Dendritic cell treated with granulocyte-macrophage colony-stimulating factor and Interleukin-4, amounts not matched to agents 40 ng/mL and 50 ng/mL, for 4 days (primary cell): ENCODE measurements around the gene TSHZ1.
A peak's percentile ranks its signal among the peaks of the same experiment; 100 is the strongest.

Experiments
- H3K27ac Mint-ChIP-seq: one replicate; pipeline ENCODE4 v1.8.0; 2022; ENCODE audit warnings: mild to moderate bottlenecking, mixed read lengths
- H3K27me3 Mint-ChIP-seq: one replicate; pipeline ENCODE4 v1.8.0; 2022; ENCODE audit warnings: mild to moderate bottlenecking, mixed read lengths
- H3K36me3 Mint-ChIP-seq: one replicate; pipeline ENCODE4 v1.8.0; 2022; ENCODE audit warnings: low read depth, mixed read lengths
- H3K4me1 Mint-ChIP-seq: one replicate; pipeline ENCODE4 v1.8.0; 2022; ENCODE audit warnings: low read depth, mixed read lengths
- H3K4me3 Mint-ChIP-seq: one replicate; pipeline ENCODE4 v1.8.0; 2022; ENCODE audit warnings: mild to moderate bottlenecking, moderate library complexity, mixed read lengths
- H3K9me3 Mint-ChIP-seq: one replicate; pipeline ENCODE4 v1.8.0; 2022; ENCODE audit warnings: mixed read lengths
- intact Hi-C: fragments of 100-400 bp; cut with micrococcal nuclease; formaldehyde crosslinking; loops from one replicate; pipeline ENCODE4 v1.15.0; 2022

TSHZ1 gene, protein sequence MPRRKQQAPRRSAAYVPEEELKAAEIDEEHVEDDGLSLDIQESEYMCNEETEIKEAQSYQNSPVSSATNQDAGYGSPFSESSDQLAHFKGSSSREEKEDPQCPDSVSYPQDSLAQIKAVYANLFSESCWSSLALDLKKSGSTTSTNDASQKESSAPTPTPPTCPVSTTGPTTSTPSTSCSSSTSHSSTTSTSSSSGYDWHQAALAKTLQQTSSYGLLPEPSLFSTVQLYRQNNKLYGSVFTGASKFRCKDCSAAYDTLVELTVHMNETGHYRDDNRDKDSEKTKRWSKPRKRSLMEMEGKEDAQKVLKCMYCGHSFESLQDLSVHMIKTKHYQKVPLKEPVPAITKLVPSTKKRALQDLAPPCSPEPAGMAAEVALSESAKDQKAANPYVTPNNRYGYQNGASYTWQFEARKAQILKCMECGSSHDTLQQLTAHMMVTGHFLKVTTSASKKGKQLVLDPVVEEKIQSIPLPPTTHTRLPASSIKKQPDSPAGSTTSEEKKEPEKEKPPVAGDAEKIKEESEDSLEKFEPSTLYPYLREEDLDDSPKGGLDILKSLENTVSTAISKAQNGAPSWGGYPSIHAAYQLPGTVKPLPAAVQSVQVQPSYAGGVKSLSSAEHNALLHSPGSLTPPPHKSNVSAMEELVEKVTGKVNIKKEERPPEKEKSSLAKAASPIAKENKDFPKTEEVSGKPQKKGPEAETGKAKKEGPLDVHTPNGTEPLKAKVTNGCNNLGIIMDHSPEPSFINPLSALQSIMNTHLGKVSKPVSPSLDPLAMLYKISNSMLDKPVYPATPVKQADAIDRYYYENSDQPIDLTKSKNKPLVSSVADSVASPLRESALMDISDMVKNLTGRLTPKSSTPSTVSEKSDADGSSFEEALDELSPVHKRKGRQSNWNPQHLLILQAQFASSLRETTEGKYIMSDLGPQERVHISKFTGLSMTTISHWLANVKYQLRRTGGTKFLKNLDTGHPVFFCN (N-terminal part only)

DNA sequence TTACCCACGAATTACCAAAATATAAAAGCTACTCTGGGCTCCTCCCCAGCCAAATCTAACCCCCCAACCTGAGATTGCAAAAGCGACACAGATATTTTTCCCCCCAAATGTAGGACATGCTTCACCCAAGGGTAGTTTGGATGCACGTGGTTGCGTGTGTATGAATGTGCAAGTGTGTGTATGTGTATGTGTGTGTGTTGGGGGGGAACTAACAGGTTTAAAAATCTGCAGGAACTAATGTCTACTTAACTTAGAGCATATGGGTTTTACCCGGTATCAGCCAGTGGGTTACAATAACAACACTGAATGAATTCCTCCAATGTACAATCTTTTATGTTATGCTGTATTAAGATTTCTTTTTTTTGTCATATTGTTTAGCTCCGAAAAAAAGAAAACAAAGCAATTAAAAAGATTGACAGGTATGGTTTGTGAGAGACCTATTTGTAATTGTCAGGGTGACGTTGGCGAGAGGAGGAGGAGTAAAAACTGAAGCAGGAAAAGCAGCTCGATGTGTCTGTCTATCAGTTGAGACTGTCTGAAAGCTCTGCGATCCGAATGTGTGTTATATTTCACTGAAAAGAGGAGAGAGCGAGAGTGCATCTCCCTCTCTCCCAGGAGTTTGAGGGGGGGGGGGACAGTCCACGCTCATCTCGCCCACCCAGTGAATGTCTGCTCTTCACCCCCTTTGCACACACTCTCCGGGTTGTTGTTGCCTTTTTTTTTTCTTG lies at the start of gene TSHZ1:
Gene TSHZ1, plus strand, starts transcription at position 524 of the 728 bp plus-strand sequence. CDS start 1,080 bp downstream, outside the sequence.
- peaks cover 27% of the 10 kb centered on the region for H3K36me3 Mint-ChIP-seq
- peak within 1 kb of the TSS; percentile 96 for H3K4me3 Mint-ChIP-seq
- peaks cover 59% of the 10 kb centered on the region for H3K4me1 Mint-ChIP-seq
- intact Hi-C loops, result loop anchor here (10.0 kb wide), 1 partner anchor 226 kb away; no protein-coding TSS in a partner anchor
- no peaks in the 10 kb centered on the region for H3K9me3 Mint-ChIP-seq
- peak within 1 kb of the TSS; percentile 94 for H3K27ac Mint-ChIP-seq
- peaks cover 21% of the 10 kb centered on the region for H3K27me3 Mint-ChIP-seq

DNA sequence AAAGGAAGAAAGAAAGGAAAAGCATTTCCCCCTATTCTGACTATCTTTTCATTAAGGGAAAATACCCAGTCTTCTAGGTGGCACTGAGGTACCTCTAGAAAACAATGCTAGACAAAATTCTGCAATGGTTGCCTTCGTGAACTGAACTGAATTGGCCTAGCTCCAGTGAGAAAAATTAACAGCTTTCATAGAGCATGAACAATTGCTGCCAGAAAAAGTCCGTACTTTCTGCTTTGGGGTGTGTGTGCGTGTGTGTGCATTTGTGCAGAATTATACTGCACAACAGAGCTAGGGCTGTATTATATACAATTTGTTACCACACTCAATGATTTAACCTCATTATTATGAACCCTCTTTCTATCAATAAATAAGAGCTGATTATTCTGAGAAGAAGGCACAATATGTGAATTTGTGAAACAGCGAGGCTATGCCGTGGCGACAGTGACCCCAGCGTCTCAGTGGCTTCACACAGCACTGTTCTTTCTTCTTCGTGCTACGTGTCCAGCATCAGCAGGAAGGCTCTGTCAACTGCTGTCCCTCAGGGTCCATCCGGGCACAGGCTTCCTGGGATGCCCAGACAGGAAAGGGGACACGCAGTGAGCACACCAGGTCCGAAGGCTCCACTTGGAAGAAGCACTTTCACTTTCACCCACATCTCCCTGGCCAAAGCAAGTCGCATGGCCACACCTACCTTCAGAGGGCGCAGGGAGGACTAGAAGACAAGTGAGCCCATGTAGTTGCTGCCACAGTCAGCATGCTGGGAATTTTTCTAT lies 49.2 kb upstream of the TSHZ1 start:
- H3K4me1 Mint-ChIP-seq, result peaks cover 14% of the 10 kb centered on the region
- no peaks in the 10 kb centered on the region for H3K36me3 Mint-ChIP-seq
- H3K27me3 Mint-ChIP-seq, result peaks cover 7% of the 10 kb centered on the region
- H3K27ac Mint-ChIP-seq, result no peak overlapping the region
- H3K4me3 Mint-ChIP-seq, result peak overlapping the region; percentile 80
- H3K9me3 Mint-ChIP-seq, result no peaks in the 10 kb centered on the region
- intact Hi-C loops, result no loop called here

DNA sequence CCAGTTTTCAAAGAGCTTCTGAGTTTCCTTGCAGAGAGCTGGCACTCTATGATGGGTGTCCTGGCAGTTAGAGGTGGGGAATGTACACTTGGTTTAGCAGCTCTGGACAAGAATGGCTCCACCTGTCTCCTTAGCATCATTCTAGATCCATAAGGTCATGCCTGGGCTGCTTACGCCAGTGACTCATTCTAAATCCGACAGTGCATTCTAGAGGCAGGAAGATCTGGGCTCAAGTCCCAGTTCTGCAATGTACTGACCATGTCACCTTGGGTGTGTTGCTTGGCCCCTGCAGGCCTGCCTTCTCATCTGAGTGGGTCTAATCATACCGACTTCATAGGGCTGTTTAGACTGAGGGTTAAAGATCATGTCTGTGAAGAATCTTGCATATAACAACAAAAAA lies 48.1 kb upstream of the TSHZ1 start:
- Mint-ChIP-seq H3K4me3 (no peak overlapping the region), H3K9me3 (no peaks in the 10 kb centered on the region), H3K36me3 (no peaks in the 10 kb centered on the region), H3K27ac (no peak overlapping the region), H3K27me3 (peaks cover 12% of the 10 kb centered on the region), H3K4me1 (peaks cover 14% of the 10 kb centered on the region)
- intact Hi-C loops, result no loop called here

DNA sequence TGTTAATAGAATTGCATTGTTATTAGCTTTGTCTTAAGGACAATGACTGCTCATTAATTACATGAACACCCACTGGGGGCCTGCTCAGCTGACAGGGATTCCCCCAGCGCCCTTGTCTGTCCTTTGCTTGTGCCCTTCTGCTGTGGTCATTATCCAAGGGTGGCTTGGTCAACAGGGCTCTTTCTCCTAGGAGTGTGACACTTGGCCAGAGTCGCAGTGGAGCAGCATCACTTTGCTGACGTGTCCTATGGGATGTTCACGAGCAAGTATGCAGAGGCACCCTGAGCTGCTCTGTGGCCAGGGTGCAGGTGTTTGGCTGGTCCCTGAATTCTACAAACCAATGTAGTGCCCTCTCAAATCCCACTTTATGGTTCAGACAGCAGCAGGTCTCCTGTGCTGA lies 47.6 kb upstream of the TSHZ1 start:
- H3K9me3 Mint-ChIP-seq, result no peaks in the 10 kb centered on the region
- H3K27me3 Mint-ChIP-seq, result peaks cover 14% of the 10 kb centered on the region
- peaks cover 14% of the 10 kb centered on the region for H3K4me1 Mint-ChIP-seq
- intact Hi-C loops, result no loop called here
- no peaks in the 10 kb centered on the region for H3K36me3 Mint-ChIP-seq
- H3K4me3 Mint-ChIP-seq, result no peak overlapping the region
- no peak overlapping the region for H3K27ac Mint-ChIP-seq

DNA sequence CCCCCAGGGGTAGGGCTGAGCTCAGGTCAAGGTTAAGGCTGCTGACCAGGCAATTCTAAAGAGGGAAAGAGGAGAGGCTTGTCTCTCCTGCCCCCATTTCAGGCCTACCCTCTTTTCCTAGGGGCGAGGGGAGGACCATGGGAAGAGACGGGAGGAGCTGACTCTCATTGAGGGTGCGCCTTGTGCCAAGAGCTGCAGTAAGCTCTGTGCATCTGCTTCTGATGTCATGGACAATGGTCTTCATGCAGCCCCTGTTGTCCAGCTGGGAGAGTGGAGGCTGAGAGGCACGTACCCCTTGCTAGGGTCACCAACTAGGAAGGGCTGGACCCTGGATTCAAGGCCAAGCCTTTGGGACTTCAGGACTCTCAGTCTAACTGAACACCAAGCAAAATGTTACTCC lies 46.9 kb upstream of the TSHZ1 start:
- Mint-ChIP-seq H3K27me3 (peaks cover 16% of the 10 kb centered on the region), H3K4me3 (no peak overlapping the region), H3K4me1 (peaks cover 14% of the 10 kb centered on the region), H3K9me3 (no peaks in the 10 kb centered on the region), H3K36me3 (no peaks in the 10 kb centered on the region), H3K27ac (no peak overlapping the region)
- intact Hi-C loops, result no loop called here

DNA sequence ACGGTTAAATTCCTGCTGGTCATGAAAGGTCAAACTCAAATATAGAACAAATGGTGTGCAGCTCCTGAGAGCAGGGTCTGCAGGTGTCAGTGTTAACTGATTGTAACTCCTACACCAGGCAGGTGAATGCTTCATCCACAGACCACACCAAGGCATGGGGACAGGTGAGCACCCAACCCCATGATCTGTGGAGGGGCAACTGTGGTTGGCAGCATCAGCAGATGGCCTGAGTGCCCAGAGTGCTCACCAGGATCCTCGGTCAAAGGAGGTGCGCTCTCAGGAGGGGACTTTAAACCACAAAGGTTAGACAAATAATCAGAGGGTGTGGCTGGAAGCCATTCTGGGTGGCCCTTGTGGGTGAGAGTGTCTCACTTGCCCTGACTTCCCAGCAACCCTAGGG lies 46.1 kb upstream of the TSHZ1 start:
- Mint-ChIP-seq H3K27me3 (peaks cover 17% of the 10 kb centered on the region), H3K27ac (no peak overlapping the region), H3K9me3 (no peaks in the 10 kb centered on the region), H3K36me3 (no peaks in the 10 kb centered on the region), H3K4me1 (peaks cover 14% of the 10 kb centered on the region), H3K4me3 (no peak overlapping the region)
- intact Hi-C loops, result no loop called here

DNA sequence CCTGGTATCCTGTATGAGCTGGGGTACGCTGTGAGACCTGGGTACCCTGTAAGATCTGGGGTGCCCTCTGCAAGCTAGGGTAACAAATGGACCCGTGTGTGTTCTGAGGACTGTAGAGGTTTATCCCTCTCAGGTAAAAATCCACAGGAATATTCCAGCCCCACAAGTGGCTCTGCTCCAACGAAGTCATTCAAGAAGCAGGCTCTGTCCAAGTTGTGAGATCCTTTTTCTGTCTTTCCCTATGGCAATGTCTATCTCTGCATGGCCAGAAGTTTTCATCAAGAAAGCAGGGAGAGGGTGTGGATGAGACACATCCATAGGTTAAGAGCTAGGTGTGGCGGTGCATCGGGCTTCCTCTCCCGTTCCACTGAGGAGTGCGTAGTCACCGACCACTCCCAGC lies 44.7 kb upstream of the TSHZ1 start:
- no peaks in the 10 kb centered on the region for H3K36me3 Mint-ChIP-seq
- no peak overlapping the region for H3K27ac Mint-ChIP-seq
- peaks cover 12% of the 10 kb centered on the region for H3K4me1 Mint-ChIP-seq
- H3K4me3 Mint-ChIP-seq, result no peak overlapping the region
- H3K9me3 Mint-ChIP-seq, result no peaks in the 10 kb centered on the region
- intact Hi-C loops, result no loop called here
- peaks cover 13% of the 10 kb centered on the region for H3K27me3 Mint-ChIP-seq

DNA sequence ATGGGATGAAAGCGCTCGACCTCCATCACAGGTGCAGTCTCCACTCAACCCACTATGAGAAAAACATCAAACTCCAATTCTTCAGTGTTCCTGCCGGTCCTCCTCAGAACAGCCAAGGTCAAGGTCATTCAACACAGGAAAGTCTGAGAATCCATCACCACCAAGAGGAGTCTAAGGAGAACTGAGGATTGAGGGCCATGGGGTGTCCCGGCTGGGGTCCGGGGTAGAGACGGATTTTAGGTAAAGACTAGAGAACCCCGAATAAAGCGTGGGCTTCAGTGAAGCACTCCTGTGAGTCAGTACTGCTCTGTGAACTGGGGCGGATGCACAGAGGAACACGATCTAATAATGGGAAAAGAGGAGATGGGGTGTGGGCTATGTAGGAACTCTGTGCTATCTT lies 43.5 kb upstream of the TSHZ1 start:
- Mint-ChIP-seq H3K27ac (no peak overlapping the region), H3K4me1 (peaks cover 2% of the 10 kb centered on the region), H3K4me3 (no peak overlapping the region), H3K27me3 (peaks cover 11% of the 10 kb centered on the region), H3K36me3 (no peaks in the 10 kb centered on the region), H3K9me3 (no peaks in the 10 kb centered on the region)
- intact Hi-C loops, result no loop called here

DNA sequence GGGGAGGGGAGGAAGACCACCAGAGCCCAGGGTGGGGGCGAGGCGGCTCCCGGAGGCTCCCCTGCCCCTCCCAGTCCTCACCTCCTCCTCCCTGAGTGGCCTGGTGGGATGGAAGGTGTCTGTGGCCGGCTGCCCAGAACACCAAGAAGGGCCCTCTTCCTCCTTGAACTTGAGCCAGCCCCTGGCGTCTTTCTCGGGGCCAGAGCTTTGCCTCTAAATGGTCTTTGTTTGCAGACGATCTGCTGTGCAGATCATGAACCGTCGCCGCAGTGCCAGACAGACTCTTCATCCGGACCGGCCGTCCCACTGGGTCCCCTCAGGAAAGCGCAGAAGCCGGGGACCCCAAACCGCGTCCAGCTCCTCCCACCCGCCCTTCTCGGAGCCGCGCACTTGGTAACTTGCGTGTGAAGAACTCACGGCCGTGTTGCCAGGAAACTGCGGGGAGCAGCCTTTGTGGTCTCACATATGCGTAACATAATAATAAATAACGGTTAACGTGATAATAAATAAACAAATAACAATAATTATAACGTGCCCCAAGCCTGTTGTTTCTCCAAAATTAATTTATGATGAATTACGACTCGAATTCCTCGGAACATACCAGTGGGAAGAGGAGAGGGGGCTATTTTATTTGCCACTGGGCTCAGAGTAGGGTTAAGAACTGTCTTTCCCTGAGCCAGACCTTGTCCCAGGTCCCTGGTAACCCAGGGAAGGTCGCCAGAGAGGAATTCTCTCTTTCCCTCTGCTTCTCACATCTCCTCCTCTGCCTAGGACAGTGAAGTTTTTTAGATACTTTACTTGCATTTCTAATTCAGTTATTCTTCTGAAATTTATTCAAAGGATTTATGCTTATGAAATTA lies 42.6 kb upstream of the TSHZ1 start:
- intact Hi-C loops, result no loop called here
- Mint-ChIP-seq H3K4me1 (peaks cover 10% of the 10 kb centered on the region), H3K4me3 (no peak overlapping the region), H3K27ac (no peak overlapping the region), H3K36me3 (no peaks in the 10 kb centered on the region), H3K27me3 (peaks cover 17% of the 10 kb centered on the region), H3K9me3 (no peaks in the 10 kb centered on the region)

DNA sequence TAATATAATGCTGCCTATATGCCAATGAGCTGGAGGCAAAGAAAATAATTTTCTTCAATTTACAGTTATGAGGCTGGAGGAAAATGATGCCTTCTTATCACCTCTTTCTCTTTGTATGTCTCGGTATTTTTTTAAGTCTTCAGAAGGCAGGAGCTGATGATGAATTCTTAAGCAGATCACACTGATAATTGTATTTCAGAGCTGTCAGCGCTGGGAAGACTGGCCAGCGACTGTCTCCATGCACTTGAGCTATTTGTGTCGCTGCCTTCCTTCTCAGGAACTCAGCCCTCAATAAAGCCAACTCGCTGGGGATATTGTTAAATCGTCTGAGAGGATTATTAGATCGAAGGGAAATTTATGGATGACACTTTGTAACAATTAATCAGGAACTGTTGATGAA lies 42.0 kb upstream of the TSHZ1 start:
- H3K27me3 Mint-ChIP-seq, result peaks cover 17% of the 10 kb centered on the region
- H3K9me3 Mint-ChIP-seq, result no peaks in the 10 kb centered on the region
- intact Hi-C loops, result no loop called here
- H3K36me3 Mint-ChIP-seq, result no peaks in the 10 kb centered on the region
- H3K4me1 Mint-ChIP-seq, result peaks cover 16% of the 10 kb centered on the region
- no peak overlapping the region for H3K4me3 Mint-ChIP-seq
- no peak overlapping the region for H3K27ac Mint-ChIP-seq

DNA sequence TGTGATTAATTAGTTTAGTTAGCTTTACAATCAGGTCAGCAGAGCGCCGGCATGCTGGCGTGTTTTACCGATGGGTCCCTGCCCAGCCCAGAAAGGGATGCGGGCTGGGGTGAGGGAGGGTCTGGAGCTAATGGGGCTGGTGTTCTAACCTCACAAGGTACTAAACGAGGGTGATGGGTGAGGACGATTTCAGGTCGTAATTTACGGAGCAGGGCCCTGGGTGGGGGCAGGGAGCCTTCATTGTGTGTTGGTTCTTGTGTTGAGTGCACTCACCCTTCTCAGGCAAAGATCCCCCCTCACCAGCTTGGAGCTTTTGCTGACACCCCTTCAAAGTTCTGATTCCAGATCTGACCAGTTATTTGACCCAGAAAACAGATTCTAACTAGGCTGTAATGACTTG lies 41.2 kb upstream of the TSHZ1 start:
- Mint-ChIP-seq H3K36me3 (no peaks in the 10 kb centered on the region), H3K4me1 (peaks cover 16% of the 10 kb centered on the region), H3K9me3 (no peaks in the 10 kb centered on the region), H3K27ac (no peak overlapping the region), H3K4me3 (no peak overlapping the region), H3K27me3 (peaks cover 17% of the 10 kb centered on the region)
- intact Hi-C loops, result no loop called here

DNA sequence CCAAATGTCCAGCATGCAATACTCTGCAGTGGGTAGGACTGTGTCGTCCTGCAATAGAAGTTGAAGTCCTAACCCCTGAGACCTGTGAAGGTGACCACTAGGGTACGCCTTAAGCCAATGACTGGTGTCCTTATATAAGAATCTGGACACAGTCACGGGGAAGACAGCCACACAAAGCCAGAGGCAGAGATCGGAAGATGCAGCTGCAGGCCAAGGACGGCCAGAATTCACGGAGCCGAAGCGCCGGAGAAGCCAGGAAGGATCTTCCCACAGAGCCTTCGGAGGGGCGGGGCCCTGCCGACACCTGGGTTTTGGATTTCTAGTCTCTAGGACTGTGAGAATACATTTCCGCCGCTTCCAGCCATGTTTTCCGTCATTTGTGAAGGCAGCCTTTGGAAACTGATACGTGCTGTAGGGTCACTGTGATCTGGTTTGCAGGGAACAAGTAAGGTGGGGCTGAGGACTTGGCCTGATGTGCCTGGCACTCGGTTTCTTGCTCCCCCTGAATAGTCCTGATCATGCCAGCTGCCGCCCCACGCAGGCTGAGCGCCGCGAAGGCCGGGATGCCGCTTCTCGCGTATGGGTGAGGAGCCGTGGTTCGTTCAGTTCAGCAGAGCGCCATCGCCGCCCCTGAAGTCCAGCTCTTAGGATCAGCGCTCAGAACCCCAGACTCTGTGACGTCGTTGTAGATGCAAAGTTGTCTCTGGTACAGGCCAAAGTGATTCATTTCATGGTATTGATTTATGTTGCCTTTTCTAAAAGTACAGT lies 40.4 kb upstream of the TSHZ1 start:
- intact Hi-C loops, result no loop called here
- no peaks in the 10 kb centered on the region for H3K9me3 Mint-ChIP-seq
- H3K36me3 Mint-ChIP-seq, result no peaks in the 10 kb centered on the region
- peaks cover 16% of the 10 kb centered on the region for H3K4me1 Mint-ChIP-seq
- peaks cover 17% of the 10 kb centered on the region for H3K27me3 Mint-ChIP-seq
- H3K4me3 Mint-ChIP-seq, result no peak overlapping the region
- no peak overlapping the region for H3K27ac Mint-ChIP-seq
